ENCODE data around the gene CNTFR. TPM values are rescaled to one million over a fixed set of nuclear protein-coding genes. Genes with fewer than 3 reads are reported as not detected.

The CNTFR gene
- total and polyA plus RNA-seq, 2 of the 8 experiments (the other 6 are each of a cell fraction or from before 2014, with no cell fraction given): 1.2 to 4.2 TPM

GRCh38 chr9:34507966-34508365 lies 81.6 kb downstream of the CNTFR start:
- Histone ChIP-seq H3K14ac (ENCODE audit: insufficient read length) (no peak overlapping the region), H3K27ac (ENCODE audit: low read depth, low read length) (no peak overlapping the region), H3K79me1 (ENCODE audit: low read depth, low read length) (no peaks in the 10 kb centered on the region), H2BK5ac (ENCODE audit: low read depth, low read length) (no peak overlapping the region), H3K9ac (replicated peaks in 1 of 4; ENCODE audit: extremely low read depth in 1 of 4, low read depth in 3 of 4, low read length in 3 of 4) (no peak overlapping the region), H4K5ac (ENCODE audit: insufficient read length, low read depth, low read length) (no peak overlapping the region), H3K9me3 (ENCODE audit: insufficient read depth in 2 of 2, low read depth in 1 of 2, low read length in 1 of 2) (no peaks in the 10 kb centered on the region), H2AK5ac (ENCODE audit: low read depth, low read length) (no peak overlapping the region), H4K8ac (ENCODE audit: extremely low read depth, insufficient read depth, low read length) (no peak overlapping the region), H3K4ac (replicated peaks; ENCODE audit: insufficient read length, low read depth, low read length) (no peak overlapping the region), H3K27me3 (replicated peaks in 1 of 4; ENCODE audit: control insufficient read depth in 3 of 4, extremely low read depth in 1 of 4, insufficient read depth in 3 of 4, low read length in 3 of 4) (no peaks in the 10 kb centered on the region), H3K79me2 (ENCODE audit: control insufficient read depth in 1 of 2, insufficient read depth in 2 of 2, low read length in 2 of 2) (no peaks in the 10 kb centered on the region), H3K56ac (replicated peaks; ENCODE audit: insufficient read length, low read depth, low read length) (no peak overlapping the region), H2BK15ac (ENCODE audit: low read length) (no peak overlapping the region), H3K23ac (ENCODE audit: insufficient read length) (no peak overlapping the region), H4K91ac (replicated peaks; ENCODE audit: insufficient read length, low read length) (no peak overlapping the region), H2BK120ac (replicated peaks; ENCODE audit: low read depth, low read length) (no peak overlapping the region), H3K18ac (ENCODE audit: extremely low read depth, low read length) (no peak overlapping the region), H2BK20ac (ENCODE audit: low read length) (no peak overlapping the region), H3K23me2 (ENCODE audit: low read depth, low read length) (no peaks in the 10 kb centered on the region), H4K20me1 (replicated peaks in 1 of 2; ENCODE audit: control insufficient read depth in 1 of 2, insufficient read depth in 2 of 2, low read length in 2 of 2) (no peaks in the 10 kb centered on the region), H3K36me3 (ENCODE audit: control insufficient read depth in 2 of 4, insufficient read depth in 4 of 4, low read length in 3 of 4) (no peaks in the 10 kb centered on the region), H3K4me2 (ENCODE audit: insufficient read depth in 1 of 2, low read depth in 2 of 2, low read length in 2 of 2) (no peak overlapping the region), H2BK12ac (ENCODE audit: low read depth, low read length) (no peak overlapping the region), H2AFZ (ENCODE audit: low read length) (no peak overlapping the region), H3K4me3 (ENCODE audit: extremely low read depth in 1 of 4, insufficient read depth in 2 of 4, low read depth in 3 of 4, low read length in 4 of 4) (no peak overlapping the region), H3K4me1 (replicated peaks in 1 of 4; ENCODE audit: control insufficient read depth in 3 of 4, insufficient read depth in 4 of 4, low read length in 3 of 4) (peaks cover 6 to 22% (median 13%) of the 10 kb centered on the region in 4 experiments)
- ChIA-PET POLR2A (ENCODE audit: partially characterized antibody) (interaction anchor here (1.2 kb wide), 1 partner anchor 12 kb away, joined by 3 read pairs; no protein-coding TSS in a partner anchor), CTCF (ENCODE audit: partially characterized antibody) (interaction anchor here (1.3 to 7.9 kb wide), 8 partner anchors 8 to 104 kb away, joined by 3 to 114 read pairs (median 10); no protein-coding TSS in a partner anchor)
- DNase-seq (ENCODE audit: low read depth in 1 of 2, low spot score in 2 of 2): no peak
- no peak for FAIRE-seq
- TF ChIP-seq GTF2F1 (IDR thresholded peaks at IDR 0.05; ENCODE audit: borderline replicate concordance, low read depth, low read length) (no peak), SP1 (IDR thresholded peaks at IDR 0.05; ENCODE audit: low read depth, low read length) (no peak)

Data from H1 (cell line).